Stimulated activated CD4-positive, alpha-beta T cell treated with anti-CD3 and anti-CD28 coated beads, Interleukin-4, amount 100 ng/mL, for 48 hours (primary cell): ENCODE data around the gene SGSM1.
"Not testable (repeated sequence)": the region's sequence is repeated elsewhere in the genome, so short reads cannot be mapped to it uniquely, and the experiment has no call there.

Source experiments
- DNase-seq, 2 donors: peaks; one replicate each; pipeline ENCODE4 v3.0.0-alpha.2; 2020; ENCODE audit warnings: low read depth in 2 of 2

Gene SGSM1

DNA sequence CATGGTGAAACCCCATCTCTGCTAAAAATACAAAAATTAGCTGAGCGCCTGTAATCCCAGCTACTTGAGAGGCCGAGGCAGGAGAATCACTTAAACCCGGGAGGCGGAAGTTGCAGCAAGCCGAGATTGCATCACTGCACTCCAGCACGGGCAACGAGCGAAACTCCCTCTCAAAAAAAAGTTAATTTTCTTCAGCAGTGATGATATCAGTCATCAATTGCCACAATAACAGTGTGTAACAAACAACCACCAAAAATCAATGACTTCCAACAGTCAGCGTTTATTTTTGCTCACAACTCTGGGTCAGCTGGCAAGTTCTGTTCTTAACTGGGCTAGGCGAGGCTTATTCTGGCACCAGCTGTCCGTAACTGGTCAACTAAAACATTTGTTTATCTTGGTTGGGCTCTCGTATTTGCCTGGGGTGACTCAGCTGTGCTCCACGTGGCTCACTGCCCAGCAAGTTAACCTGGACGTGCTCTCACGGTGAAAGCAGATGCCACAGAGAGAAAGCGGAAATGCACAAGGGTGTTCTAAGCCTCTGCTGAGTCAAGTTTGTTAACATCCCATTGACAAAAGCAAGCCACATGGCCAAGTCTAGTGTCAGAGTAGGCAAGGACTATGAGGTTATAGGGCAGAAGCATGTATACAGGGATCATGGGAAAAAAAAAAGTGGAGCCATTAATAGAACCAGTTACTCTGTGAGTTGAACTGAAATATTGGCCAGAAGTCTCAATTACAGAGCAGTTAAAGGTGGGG, 88.4 kb downstream of the SGSM1 start:
- no peak for DNase-seq

DNA sequence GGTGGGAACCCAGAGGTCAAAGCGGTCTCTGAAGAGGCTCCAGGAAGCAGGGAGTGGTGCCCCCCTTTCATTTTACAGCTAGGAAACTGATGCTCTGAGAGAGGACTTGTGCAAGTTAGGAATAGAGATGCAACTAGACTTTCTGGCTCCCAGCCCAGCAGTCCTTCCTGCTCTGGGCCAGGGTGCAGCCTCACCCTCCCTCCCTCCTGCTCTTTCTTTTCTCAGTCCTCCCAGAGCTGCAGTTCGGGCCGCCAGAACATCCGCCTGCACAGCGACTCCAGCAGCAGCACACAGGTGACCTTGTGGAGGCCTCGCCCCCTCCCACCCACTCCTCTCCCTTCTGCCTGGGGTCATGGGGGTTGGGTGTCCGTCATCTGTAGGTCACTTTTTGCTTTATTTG, 89.0 kb downstream of the SGSM1 start:
- no peak for DNase-seq

DNA sequence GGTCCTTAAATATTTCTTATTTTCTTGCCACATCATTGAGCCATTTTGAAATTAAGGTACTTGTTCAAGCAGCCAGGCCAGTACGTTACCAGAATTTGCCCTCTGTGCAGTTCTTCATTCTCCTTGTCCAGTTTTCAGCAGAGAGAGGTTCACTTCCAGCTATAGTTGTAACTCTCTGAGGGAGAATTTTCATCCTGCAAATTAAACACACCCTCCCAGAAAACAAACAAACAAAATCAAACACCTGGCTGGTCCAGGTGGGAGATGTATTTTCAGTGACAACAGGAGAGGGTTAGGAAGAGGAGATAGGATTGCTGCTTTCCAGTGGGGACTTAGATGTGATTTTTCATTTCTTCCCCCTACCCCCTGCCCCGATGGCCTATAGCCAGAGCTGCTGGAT, 95.4 kb downstream of the SGSM1 start:
- no peak for DNase-seq

DNA sequence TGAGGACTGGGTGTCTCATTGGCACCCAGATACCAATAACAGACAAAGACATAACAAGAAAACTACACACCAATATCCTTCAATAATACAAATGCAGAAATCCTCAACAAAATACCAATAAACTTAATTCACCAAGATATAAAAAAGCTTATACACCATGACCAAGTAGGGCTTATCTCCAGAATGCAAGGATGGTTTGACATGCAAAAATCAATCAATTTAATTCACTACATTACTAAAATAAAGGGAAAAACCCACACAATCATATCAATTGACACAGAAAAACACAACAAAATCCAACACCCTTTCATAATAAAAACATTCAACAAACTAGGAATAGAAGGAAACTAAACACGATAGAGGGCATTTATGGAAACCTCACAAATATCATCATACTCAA, 99.9 kb downstream of the SGSM1 start:
- no peak for DNase-seq

DNA sequence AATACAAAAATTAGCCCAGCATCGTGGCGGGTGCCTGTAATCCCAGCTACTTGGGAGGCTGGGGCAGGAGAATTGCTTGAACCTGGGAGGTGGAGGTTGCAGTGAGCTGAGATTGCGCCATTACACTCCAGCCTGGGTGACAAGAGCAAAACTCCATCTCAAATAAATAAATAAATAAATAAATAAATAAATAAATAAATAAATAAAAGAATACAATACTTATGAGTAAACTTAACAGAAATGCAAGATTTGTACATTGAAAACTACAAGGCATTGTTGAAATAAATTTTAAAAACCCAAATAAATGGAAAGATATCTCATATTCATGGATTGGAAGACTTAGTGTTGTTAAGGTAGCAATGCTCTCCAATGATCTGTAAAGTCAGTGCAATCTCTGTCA, 101.1 kb downstream of the SGSM1 start:
- DNase-seq: not testable (repeated sequence)

DNA sequence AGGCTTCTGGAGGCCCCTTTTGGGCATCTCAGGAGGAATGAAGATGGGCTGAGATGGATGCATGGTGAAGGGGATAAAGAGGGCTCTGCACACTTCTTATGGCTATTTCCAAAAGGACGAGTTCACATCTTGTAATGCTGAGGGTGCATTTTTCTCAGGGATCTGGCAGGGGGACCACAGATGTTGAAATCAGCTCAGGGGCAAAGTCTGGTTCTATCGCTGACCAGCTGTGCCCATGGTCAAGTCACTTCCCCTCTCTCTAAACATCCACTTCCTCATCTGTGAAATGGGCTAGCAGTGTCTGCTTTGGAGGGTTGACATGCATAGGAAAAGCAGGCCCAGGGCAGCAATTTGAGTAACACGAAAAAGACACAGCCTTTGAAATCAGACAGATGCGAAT, 114.0 kb downstream of the SGSM1 start:
- DNase-seq: no peak

DNA sequence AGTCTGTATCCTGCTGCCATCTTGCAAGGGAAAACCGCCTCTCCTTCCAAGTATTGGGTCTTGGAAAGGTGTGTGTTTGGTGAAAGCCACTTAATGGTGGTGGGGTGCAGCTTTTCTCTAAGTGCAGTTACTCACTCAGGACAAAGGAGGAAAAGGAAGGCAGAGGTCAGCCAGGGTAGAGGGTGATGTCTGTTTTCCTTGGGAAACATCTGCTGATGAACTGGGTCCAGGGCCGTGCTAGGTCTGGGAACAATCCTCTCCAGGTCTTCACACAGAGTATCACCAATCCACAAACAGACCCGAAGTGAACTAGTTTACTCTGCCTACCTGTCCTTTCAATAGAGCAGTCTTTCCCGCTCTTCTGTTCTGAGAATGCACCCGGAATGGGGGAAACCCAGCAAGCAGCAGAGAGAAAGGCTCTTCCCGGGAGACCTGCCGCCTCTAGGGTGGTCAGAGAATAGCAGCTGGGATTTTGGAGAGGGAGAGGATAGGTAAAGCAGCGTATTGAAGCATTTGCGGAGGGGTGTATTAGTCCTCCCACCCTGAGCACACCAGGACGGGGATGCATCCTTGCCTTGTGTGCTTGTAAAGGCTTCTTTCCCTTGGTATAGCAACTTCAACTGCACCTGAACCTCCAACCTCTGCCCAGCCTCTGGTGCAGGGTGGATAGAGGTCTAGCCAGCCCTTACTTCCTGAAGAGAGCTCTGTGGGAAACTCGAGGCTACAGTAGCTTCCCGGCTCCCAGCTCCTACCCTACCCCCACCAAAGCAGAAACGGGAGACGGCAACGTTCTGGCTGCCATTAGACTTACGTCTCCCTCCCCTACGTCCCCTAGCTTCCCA, 119.8 kb downstream of the SGSM1 start:
- no peak for DNase-seq

DNA sequence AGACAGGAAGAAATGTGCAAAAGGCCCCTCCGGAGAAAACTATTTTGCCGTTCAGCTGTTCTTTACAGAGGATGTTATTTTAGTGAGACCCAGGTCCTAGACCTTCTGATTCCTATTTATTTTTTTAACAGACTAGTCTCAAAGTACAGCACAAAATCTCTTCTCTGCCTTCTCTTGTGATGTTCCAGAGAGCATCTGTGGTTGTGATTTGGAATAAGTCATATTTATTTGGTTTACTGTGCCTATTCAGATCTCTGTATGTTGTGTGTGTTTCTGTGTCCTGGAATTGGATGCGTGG, 120.4 kb downstream of the SGSM1 start:
- no peak for DNase-seq

DNA sequence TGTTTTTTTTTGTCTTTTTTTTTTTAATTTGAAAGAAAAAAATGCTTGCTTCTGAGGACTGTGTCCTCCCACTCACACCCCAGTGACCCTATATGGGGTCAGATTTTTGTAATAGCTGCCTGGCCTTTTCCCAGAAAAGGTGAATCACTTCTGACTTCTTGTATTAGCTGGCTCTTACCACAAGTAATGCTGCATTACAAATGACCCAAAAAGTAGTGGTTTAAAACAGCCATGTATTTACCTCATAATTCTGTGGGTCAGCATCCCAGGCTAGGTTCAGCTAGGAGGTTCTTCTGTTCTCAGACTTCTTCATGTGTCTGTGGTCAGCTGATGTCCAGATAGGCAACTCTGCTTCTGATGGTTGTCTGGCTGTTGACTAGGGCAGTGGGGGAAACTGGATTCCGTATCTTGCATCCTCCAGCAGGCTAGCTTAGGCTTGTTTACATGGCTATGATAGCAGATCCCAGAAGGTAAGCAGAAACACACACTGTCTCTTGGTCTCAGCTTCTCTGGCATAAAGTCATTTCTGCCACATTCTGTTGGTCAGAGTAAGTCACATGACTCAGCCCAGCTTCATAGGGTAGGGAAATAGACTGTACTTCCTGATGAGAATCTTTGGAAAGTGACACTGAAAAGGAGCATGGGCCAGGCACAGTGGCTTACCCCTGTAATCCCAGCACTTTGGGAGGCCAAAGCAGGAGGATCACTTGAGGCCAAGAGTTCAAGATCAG, 121.0 kb downstream of the SGSM1 start:
- DNase-seq: no peak

DNA sequence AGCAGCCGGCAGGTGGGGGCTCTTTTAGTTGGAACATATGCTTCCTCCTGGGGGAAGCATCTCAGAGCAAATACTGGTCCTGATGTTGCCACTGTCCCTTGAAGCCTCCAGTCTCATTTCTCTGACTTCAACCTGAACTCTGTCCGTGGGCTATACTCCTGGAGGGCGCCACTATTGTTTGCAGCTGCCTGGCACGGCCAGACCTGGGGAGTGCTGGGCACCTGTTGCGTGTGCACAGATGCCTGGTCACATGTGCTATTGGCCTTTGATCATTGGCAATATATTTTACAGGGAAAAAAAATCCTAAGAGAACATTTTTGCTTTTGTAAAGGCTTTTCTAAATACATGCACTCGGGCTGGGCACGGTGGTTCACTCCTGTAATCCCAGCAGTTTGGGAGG, 122.3 kb downstream of the SGSM1 start:
- DNase-seq: no peak

DNA sequence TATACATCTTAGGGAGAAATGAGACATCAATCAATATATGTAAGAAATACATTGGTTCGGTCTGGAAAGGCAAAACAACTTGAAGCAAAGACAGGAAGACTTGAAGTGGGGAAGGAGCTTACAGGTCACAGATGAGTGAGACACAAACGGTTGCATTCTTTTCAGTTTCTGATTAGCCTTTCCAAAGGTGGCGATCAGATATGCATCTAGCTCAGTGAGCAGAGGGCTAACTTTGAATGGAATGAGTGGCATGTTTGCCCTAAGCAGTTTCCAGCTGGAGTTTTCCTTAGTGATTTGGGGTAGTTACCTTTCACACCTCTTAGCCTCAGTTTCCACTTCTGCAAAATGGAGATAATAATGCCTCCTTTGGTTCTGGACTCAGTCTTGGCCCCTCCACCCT, 124.7 kb downstream of the SGSM1 start:
- DNase-seq: no peak

DNA sequence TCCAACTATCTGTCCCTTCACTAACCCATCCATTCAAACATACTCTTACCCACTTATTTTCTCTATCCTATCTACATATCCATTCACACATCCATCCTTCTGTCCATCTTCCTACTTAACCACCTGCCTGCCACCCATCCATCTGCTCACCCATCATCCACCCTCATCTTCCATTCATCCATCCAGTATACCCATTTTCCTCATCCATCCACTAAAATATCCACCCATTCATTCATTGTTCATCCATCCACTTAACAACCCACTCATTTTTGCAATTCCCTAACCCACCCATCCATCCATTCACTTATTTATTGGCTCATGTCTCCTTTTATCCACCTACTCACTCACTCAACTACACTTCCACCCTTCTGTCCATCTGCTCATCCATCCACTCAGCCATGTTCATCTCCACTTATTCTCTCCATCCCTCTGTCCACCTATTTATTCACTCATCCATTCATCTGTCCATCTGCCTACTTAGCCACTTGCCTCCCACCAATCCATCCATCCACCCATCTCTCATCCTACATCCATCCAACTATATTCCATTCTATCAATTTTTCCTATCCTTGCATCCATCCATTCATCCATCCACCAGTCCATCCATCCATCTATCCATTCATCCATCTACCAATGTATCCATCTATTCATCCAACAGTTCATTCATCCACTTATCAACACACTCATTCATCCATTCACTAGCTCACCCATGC, 129.9 kb downstream of the SGSM1 start:
- DNase-seq: no peak

DNA sequence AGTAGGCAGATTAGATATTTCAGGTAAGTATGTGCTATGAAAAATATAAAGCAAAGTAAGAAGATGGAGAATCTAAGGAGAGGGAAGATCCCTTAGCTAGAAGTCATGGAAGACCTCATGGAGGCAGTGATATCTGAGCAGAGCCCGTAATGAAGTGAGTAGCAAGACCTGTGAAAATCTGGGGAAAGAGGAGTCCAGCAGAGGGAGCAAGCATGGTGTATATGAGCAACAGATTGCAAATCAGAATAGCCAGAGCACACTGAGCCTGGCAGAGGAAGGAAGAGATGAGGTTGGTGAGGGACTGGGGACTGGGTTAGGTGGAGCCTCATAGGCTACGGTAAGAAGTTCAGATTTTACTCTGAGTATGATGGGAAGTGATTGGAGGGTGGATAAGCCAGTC, 131.1 kb downstream of the SGSM1 start:
- no peak for DNase-seq

DNA sequence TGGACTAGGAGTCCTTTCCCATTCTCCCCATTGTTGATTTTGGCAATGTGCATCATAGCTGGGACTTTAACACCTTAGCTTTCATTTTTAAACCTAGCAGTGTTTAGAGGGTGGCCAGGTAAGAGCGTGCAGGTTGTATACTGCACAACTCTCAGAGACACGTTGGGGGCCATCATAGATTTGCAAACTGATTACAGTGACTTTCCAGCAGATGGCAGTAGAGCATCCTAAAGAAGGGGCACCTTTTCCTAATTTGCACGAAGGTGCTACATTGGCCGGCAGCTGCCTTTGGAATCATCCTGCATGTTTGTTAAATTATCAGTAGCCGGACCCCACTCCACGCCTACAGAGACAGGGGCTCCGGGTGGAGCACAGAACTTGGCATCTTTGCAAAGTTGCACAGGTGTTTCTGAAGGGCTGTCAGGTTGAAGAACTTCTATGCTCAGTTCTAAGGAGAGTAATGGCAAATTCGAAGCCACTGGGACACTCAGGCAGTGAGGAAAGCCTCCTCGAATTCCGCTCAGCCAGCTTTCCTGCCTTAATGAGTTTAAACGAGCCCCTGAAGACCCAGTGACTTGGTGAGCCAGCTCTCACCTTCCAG, 132.8 kb downstream of the SGSM1 start:
- DNase-seq: no peak

DNA sequence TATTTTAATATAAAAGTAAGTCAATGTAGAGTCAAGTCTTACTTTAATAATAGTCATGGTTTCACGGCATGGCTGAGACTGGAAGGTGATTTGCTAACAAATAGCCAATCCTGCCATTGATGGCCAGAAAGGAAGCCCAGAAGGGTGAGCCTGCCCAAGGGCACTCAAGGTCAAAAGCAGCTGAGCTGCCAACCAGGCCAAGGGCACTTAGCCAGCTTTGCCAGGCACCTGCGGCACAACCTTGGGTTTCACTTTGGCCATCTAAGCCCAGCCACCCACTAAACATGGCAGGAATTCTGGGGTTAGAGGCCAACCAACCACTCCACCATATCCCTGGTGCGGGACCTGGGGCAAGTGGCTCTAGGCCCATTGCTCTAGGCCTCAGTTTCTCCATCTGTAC, 136.3 kb downstream of the SGSM1 start:
- no peak for DNase-seq

DNA sequence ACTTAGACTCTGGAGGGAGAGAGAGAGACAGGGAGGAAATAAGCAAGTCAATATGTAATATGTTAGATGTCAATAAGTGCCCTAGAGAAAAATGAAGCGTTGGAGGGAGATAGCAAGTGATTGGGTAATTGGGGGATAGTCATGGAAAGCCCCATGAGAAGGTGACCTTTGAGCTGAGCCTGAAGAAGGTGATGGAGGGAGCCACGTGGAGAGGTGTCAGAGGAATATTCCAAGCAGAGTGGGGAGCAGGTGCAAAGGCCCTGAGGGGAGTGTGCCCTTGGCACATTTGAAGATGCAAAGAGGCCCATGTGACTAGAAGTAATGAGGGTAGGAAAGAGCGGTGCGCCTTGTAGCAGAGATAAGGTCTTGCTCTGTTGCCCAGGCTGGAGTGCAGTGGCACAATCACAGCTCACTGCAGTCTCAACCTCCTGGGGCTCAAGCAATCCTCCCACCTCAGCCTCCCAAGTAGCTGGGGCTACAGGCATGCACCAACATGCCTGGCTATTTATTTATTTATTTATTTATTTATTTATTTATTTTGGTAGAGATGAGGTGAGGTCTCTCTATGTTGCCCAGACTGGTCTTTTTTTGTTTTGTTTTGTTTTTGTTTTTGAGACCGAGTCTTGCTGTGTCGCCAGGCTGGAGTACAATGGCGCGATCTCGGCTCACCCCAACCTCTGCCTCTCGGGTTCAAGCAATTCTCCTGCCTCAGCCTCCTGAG, 138.4 kb downstream of the SGSM1 start:
- DNase-seq: no peak

DNA sequence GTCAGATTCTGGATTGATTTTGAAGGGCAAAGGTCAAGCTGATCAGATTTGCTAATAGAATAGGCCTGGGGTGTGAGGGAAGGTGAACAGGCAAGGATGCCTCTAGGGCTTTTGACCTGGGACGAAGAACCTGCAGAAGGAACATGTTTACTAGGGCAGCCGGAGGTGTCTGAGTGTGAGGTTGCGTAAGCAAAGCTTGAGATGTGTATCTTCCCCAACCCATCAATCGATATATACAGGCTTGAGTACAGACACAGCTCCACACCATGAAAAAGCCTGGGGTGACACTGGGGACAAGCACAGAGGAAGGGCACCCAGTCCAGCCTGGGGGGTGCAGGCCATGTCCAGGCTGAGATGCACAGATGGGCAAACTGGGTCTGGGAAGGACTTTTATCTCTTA, 139.4 kb downstream of the SGSM1 start:
- no peak for DNase-seq

DNA sequence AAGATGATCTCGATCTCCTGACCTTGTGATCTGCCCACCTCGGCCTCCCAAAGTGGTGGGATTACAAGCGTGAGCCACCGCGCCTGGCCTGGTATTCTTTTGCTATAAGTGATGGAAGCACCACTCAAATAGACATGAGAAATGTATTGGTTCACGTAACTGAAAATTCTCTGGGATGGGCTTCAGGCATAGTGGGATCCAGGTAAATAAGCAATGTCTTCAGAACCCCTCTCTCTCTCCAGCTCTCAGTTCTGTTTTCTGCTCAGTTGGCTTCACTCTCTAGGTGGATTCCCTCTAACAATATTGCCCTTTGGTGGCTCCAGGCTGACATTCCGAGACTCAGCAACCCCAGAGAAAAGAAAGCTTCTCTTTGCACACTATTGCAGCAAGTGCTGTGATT, 141.4 kb downstream of the SGSM1 start:
- DNase-seq: no peak

DNA sequence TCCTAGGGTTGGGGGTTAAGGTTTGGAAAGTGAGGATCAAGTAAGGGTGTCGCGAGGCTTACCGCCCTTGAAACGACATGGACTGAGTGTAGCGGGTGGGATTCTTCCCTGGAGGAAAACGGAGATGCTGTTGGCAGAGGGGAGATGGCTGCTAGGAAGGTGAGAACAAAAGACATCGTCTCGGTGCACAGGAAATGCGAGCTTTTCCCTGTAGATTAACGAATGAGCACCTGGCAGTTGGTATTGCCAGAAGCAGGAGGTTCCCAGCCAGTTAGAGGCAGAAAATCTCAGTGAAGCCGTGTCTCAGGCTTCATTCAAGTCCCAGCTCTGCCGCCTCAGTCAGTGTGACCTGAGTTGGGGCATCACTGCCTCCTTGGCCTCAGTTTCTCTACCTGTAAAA, 141.9 kb downstream of the SGSM1 start:
- no peak for DNase-seq

DNA sequence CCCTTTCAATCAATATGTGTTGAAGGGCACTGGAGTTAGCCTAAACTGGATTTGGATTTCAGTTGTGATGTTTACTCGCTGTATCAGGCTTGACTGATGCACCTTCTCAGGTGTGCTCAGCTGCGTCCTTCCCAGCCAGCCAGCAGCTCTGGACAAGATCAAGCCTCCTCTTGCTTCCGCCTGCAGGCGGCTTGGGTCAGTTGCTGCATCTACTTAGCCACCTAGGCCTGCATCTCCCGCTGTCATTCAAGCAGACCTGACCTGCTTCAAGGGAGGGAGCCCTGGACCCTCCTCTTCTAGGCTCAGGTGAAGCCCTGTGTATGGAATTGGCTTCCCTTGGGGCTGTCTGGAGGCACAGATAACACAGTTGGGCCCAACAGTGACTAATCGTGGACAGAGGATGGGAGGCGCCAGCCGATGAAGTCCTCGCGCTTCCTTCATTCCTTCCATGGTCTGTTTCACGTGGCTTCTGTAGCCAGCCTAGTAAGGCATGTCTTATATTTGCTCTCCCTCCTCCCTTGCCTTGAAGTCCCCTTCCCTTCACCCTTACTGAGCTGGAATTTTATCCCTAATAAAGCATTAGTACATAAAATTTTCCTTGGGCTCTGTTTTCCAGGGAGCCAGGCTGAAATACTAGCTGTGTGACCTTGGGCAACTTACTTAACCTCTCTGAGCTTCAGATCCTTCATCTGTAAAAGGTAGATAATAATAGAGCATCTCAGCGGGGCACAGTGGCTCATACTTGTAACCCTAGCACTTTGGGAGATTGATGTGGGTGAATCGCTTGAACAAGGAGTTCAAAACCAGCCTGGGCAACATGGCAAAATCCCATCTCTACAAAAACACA, 142.6 kb downstream of the SGSM1 start:
- no peak for DNase-seq
